Neuron (in vitro differentiated cells): Measurements from ENCODE around the gene CDH4.
"Not testable (repeated sequence)": the region's sequence is repeated elsewhere in the genome, so short reads cannot be mapped to it uniquely, and the experiment has no call there.

Source experiments
- H2AFZ ChIP-seq: one replicate; pipeline ENCODE4 v1.6.1; 2013; ENCODE audit warnings: low read depth, mild to moderate bottlenecking, inconsistent platforms, low read length, moderate library complexity
- H3K27me3 ChIP-seq: one replicate; pipeline ENCODE4 v1.6.1; 2013; ENCODE audit warnings: low read length; ENCODE audit not compliant: insufficient read depth
- H3K36me3 ChIP-seq: one replicate; pipeline ENCODE4 v1.6.1; 2013; ENCODE audit warnings: low read length; ENCODE audit not compliant: insufficient read depth
- H3K4me1 ChIP-seq: one replicate; pipeline ENCODE4 v1.6.1; 2013; ENCODE audit warnings: low read length; ENCODE audit not compliant: insufficient read depth
- H3K4me3 ChIP-seq: 2 replicates; pipeline ENCODE4 v1.5.1; 2013; ENCODE audit warnings: mild to moderate bottlenecking, low read length, moderate library complexity
- H3K9me3 ChIP-seq: one replicate; pipeline ENCODE4 v1.6.1; 2013; ENCODE audit warnings: low read length

Gene CDH4

GRCh38 chr20:61425541-61425991 is 173.5 kb downstream of the CDH4 start:
- not testable (repeated sequence) for H3K36me3 ChIP-seq, H3K4me1 ChIP-seq, H3K27me3 ChIP-seq, H2AFZ ChIP-seq, H3K9me3 ChIP-seq, H3K4me3 ChIP-seq

- H3K4me3 ChIP-seq, result no peak overlapping the region
- H2AFZ ChIP-seq, result no peak overlapping the region
- no peaks in the 10 kb centered on the region for H3K9me3 ChIP-seq
- no peaks in the 10 kb centered on the region for H3K36me3 ChIP-seq
- peaks cover 9% of the 10 kb centered on the region for H3K4me1 ChIP-seq
- H3K27me3 ChIP-seq, result no peaks in the 10 kb centered on the region
These were observed 174.3 kb downstream of the CDH4 start for GRCh38 chr20:61426352-61426751.

GRCh38 chr20:61429458-61430227 is 177.6 kb downstream of the CDH4 start:
- Histone ChIP-seq H3K4me1 (peaks cover 18% of the 10 kb centered on the region), H3K9me3 (no peaks in the 10 kb centered on the region), H3K27me3 (no peaks in the 10 kb centered on the region), H3K4me3 (no peak overlapping the region), H3K36me3 (no peaks in the 10 kb centered on the region), H2AFZ (no peak overlapping the region)

GRCh38 chr20:61430228-61430624 is 178.2 kb downstream of the CDH4 start:
- H3K4me1 ChIP-seq, result peaks cover 24% of the 10 kb centered on the region
- no peaks in the 10 kb centered on the region for H3K9me3 ChIP-seq
- no peak overlapping the region for H3K4me3 ChIP-seq
- no peaks in the 10 kb centered on the region for H3K36me3 ChIP-seq
- no peak overlapping the region for H2AFZ ChIP-seq
- H3K27me3 ChIP-seq, result no peaks in the 10 kb centered on the region

- Histone ChIP-seq H3K9me3 (no peaks in the 10 kb centered on the region), H2AFZ (no peak overlapping the region), H3K4me1 (peaks cover 40% of the 10 kb centered on the region), H3K36me3 (no peaks in the 10 kb centered on the region), H3K27me3 (no peaks in the 10 kb centered on the region), H3K4me3 (no peak overlapping the region)
These were observed 181.1 kb downstream of the CDH4 start for GRCh38 chr20:61433176-61433575.

- no peak overlapping the region for H2AFZ ChIP-seq
- no peaks in the 10 kb centered on the region for H3K27me3 ChIP-seq
- no peak overlapping the region for H3K4me3 ChIP-seq
- no peaks in the 10 kb centered on the region for H3K36me3 ChIP-seq
- H3K4me1 ChIP-seq, result peaks cover 46% of the 10 kb centered on the region
- H3K9me3 ChIP-seq, result no peaks in the 10 kb centered on the region
These were observed 181.8 kb downstream of the CDH4 start for GRCh38 chr20:61433816-61434215.

GRCh38 chr20:61434341-61434781 is 182.3 kb downstream of the CDH4 start:
- Histone ChIP-seq H3K4me1 (peaks cover 51% of the 10 kb centered on the region), H3K27me3 (no peaks in the 10 kb centered on the region), H3K9me3 (no peaks in the 10 kb centered on the region), H2AFZ (no peak overlapping the region), H3K36me3 (no peaks in the 10 kb centered on the region), H3K4me3 (no peak overlapping the region)

- no peaks in the 10 kb centered on the region for H3K36me3 ChIP-seq
- H3K27me3 ChIP-seq, result no peaks in the 10 kb centered on the region
- no peaks in the 10 kb centered on the region for H3K9me3 ChIP-seq
- no peak overlapping the region for H2AFZ ChIP-seq
- H3K4me1 ChIP-seq, result peaks cover 61% of the 10 kb centered on the region
- H3K4me3 ChIP-seq, result no peak overlapping the region
These were observed 183.2 kb downstream of the CDH4 start for GRCh38 chr20:61435184-61435822.

GRCh38 chr20:61435823-61436220 is 183.8 kb downstream of the CDH4 start:
- Histone ChIP-seq H3K27me3 (no peaks in the 10 kb centered on the region), H2AFZ (no peak overlapping the region), H3K4me3 (no peak overlapping the region), H3K4me1 (peaks cover 66% of the 10 kb centered on the region), H3K36me3 (no peaks in the 10 kb centered on the region), H3K9me3 (no peaks in the 10 kb centered on the region)

GRCh38 chr20:61436283-61436666 is 184.2 kb downstream of the CDH4 start:
- no peaks in the 10 kb centered on the region for H3K27me3 ChIP-seq
- no peaks in the 10 kb centered on the region for H3K36me3 ChIP-seq
- H3K4me3 ChIP-seq, result no peak overlapping the region
- H2AFZ ChIP-seq, result no peak overlapping the region
- no peaks in the 10 kb centered on the region for H3K9me3 ChIP-seq
- H3K4me1 ChIP-seq, result peaks cover 71% of the 10 kb centered on the region

- no peak overlapping the region for H2AFZ ChIP-seq
- no peaks in the 10 kb centered on the region for H3K9me3 ChIP-seq
- H3K27me3 ChIP-seq, result no peaks in the 10 kb centered on the region
- no peaks in the 10 kb centered on the region for H3K36me3 ChIP-seq
- peaks cover 74% of the 10 kb centered on the region for H3K4me1 ChIP-seq
- peak overlapping the region; percentile 35 for H3K4me3 ChIP-seq
These were observed 184.7 kb downstream of the CDH4 start for GRCh38 chr20:61436667-61437279.

- no peaks in the 10 kb centered on the region for H3K27me3 ChIP-seq
- H2AFZ ChIP-seq, result no peak overlapping the region
- peak overlapping the region; percentile 35 for H3K4me3 ChIP-seq
- H3K4me1 ChIP-seq, result peaks cover 74% of the 10 kb centered on the region
- no peaks in the 10 kb centered on the region for H3K9me3 ChIP-seq
- no peaks in the 10 kb centered on the region for H3K36me3 ChIP-seq
These were observed 185.5 kb downstream of the CDH4 start for GRCh38 chr20:61437280-61438206.
